Transverse colon (tissue), 3 donors: ENCODE data around the gene CPOX.

Source experiments
- EP300 ChIP-seq: sonication (generic); formaldehyde crosslinking; IDR thresholded peaks from one replicate; pipeline ENCODE4 v1.6.1; 2017; ENCODE audit warnings: antibody characterized with exemption, low read depth
- POLR2A ChIP-seq: fragments of 450-650 bp; IDR thresholded peaks from one replicate; pipeline ENCODE4 v1.6.1; 2016; ENCODE audit warnings: antibody characterized with exemption, mild to moderate bottlenecking, moderate library complexity
- TF ChIP-seq, protein P1 (sequence below), 5 experiments: fragments of 200-600 bp in 3 of 5; fragments of 450-650 bp in 2 of 5; sonication (generic) in 3 of 5; IDR thresholded peaks; 1 replicate in 2 of 5; 2 replicates in 3 of 5; pipeline ENCODE4 v1.5.1; 2016 to 2017; ENCODE audit warnings: antibody characterized with exemption in 5 of 5, inconsistent platforms in 3 of 5, mild to moderate bottlenecking in 2 of 5, moderate library complexity in 1 of 5

DNA sequence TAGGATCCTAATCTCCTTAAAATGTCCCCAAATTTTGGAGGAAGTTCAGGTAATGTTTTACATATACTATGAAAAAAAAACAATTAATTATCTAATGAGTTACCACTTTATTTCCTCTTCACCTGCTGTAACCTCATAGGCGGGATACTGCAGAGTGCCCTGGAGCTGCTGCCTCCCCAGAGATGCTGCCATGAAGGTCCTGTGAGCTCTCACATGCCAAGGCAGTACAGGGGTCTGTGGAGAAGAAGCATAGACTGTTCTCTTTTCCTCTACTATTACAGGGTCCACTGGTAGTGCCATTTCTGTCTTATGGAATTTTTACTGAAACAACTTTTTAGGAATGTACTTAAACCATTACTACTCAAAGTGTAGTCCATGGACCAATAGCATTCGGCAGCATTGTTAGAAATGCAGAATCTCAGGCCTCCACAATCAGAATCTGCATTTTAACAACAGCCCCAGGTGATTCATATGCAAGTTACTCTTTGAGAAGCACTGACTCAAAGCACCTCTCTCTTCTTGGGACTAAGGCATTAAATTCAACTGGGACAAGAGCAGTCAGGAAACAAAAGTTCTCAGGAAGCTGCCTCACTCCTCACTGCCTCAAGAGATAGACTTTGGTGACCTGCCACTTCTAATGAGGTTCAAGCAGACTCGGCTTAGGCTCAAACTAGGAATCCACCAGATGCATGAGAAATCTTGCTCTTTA lies 30.3 kb upstream of the CPOX start:
- TF ChIP-seq EP300, result no peak
- TF ChIP-seq, protein P1, sequence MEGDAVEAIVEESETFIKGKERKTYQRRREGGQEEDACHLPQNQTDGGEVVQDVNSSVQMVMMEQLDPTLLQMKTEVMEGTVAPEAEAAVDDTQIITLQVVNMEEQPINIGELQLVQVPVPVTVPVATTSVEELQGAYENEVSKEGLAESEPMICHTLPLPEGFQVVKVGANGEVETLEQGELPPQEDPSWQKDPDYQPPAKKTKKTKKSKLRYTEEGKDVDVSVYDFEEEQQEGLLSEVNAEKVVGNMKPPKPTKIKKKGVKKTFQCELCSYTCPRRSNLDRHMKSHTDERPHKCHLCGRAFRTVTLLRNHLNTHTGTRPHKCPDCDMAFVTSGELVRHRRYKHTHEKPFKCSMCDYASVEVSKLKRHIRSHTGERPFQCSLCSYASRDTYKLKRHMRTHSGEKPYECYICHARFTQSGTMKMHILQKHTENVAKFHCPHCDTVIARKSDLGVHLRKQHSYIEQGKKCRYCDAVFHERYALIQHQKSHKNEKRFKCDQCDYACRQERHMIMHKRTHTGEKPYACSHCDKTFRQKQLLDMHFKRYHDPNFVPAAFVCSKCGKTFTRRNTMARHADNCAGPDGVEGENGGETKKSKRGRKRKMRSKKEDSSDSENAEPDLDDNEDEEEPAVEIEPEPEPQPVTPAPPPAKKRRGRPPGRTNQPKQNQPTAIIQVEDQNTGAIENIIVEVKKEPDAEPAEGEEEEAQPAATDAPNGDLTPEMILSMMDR (IDR thresholded peaks at IDR 0.05), result no peak
- no peak for TF ChIP-seq POLR2A
